ENCODE results near the gene AFDN. TPM values are rescaled to one million over a fixed set of nuclear protein-coding genes. Genes with fewer than 3 reads are reported as not detected.

The AFDN gene
- total RNA-seq, 1 donor from 2014 or later: 102 TPM

GRCh38 chr6:167933847-167934246 is 107.1 kb downstream of the AFDN start:
- Histone ChIP-seq H3K36me3 (peaks cover 0 to 4% of the 10 kb centered on the region in 2 donors), H3K4me3 (no peak overlapping the region), H3K4me1 (no peaks in the 10 kb centered on the region), H3K27me3 (no peaks in the 10 kb centered on the region), H3K9me3 (no peaks in the 10 kb centered on the region), H3K27ac (no peak overlapping the region)
- intact Hi-C loops (cut with DNase I): no loop called here
- TF ChIP-seq CTCF (IDR thresholded peaks at IDR 0.05): no peak
- no peak for DNase-seq (ENCODE audit: low spot score in 2 of 2)

- H3K36me3 ChIP-seq: peaks cover 0 to 4% of the 10 kb centered on the region in 2 donors
- no peaks in the 10 kb centered on the region for H3K27me3 ChIP-seq
- TF ChIP-seq CTCF (IDR thresholded peaks at IDR 0.05): no peak
- H3K4me1 ChIP-seq: no peaks in the 10 kb centered on the region
- H3K9me3 ChIP-seq: no peaks in the 10 kb centered on the region
- H3K4me3 ChIP-seq: no peak overlapping the region
- no peak overlapping the region for H3K27ac ChIP-seq
- no peak for DNase-seq (ENCODE audit: low spot score in 2 of 2)
- intact Hi-C loops (cut with DNase I): no loop called here
Observed at GRCh38 chr6:167934426-167934864, 107.7 kb downstream of the AFDN start.

GRCh38 chr6:167936051-167936450 is 109.3 kb downstream of the AFDN start:
- H3K27me3 ChIP-seq: no peaks in the 10 kb centered on the region
- TF ChIP-seq CTCF (IDR thresholded peaks at IDR 0.05): no peak
- intact Hi-C loops (cut with DNase I): no loop called here
- H3K4me3 ChIP-seq: no peak overlapping the region
- DNase-seq (ENCODE audit: low spot score in 2 of 2): no peak
- no peak overlapping the region for H3K27ac ChIP-seq
- no peaks in the 10 kb centered on the region for H3K9me3 ChIP-seq
- no peaks in the 10 kb centered on the region for H3K4me1 ChIP-seq
- H3K36me3 ChIP-seq: peaks cover 0 to 4% of the 10 kb centered on the region in 2 donors

- intact Hi-C loops (cut with DNase I): no loop called here
- no peak for TF ChIP-seq CTCF (IDR thresholded peaks at IDR 0.05)
- Histone ChIP-seq H3K36me3 (no peaks in the 10 kb centered on the region), H3K4me1 (no peaks in the 10 kb centered on the region), H3K27me3 (no peaks in the 10 kb centered on the region), H3K4me3 (no peak overlapping the region), H3K9me3 (no peaks in the 10 kb centered on the region), H3K27ac (no peak overlapping the region)
- DNase-seq (ENCODE audit: low spot score in 2 of 2): no peak
Observed at GRCh38 chr6:167937301-167937700, 110.6 kb downstream of the AFDN start.

GRCh38 chr6:167937948-167938911 is 111.5 kb downstream of the AFDN start:
- TF ChIP-seq CTCF (IDR thresholded peaks at IDR 0.05): no peak
- no peak overlapping the region for H3K27ac ChIP-seq
- no peak overlapping the region for H3K4me3 ChIP-seq
- no peaks in the 10 kb centered on the region for H3K4me1 ChIP-seq
- H3K9me3 ChIP-seq: no peaks in the 10 kb centered on the region
- DNase-seq (ENCODE audit: low spot score in 2 of 2): no peak
- no peaks in the 10 kb centered on the region for H3K27me3 ChIP-seq
- intact Hi-C loops (cut with DNase I): no loop called here
- H3K36me3 ChIP-seq: no peaks in the 10 kb centered on the region

Measured in ascending aorta (tissue), 2 donors.